ENCODE data around the gene FAAH.

GRCh38 chr1:46394108-46394871, at the start of gene FAAH:
- TF ChIP-seq POLR2AphosphoS5 (IDR thresholded peaks at IDR 0.05; ENCODE audit: low read depth, low read length), result 0 out of 2 replicates have a peak, but pooled peaks have one; percentile 42
- no peak for TF ChIP-seq CTCF (IDR thresholded peaks at IDR 0.05)
- 0 out of 2 replicates have a peak, but pooled peaks have one; percentile 39 for TF ChIP-seq SIN3A (IDR thresholded peaks at IDR 0.05; ENCODE audit: borderline replicate concordance, insufficient read depth, low read depth, low read length)
- TF ChIP-seq REST (IDR thresholded peaks at IDR 0.05; ENCODE audit: insufficient read depth in 1 of 2, low read depth in 2 of 2, low read length in 1 of 2), result no peak
- TF ChIP-seq TCF7L2 (IDR thresholded peaks at IDR 0.05; ENCODE audit: low read depth, low read length), result peak; percentile 63; the same call in 1 of the 2 replicates

All from Panc1 (cell line).